OCI-LY3 (cell line): ENCODE measurements around the gene NCOA6.

Experiments
- CTCF ChIP-seq: fragments of 200-600, 300-600 bp; sonication (generic); IDR thresholded peaks from 2 replicates; pipeline ENCODE4 v1.5.1; 2014; ENCODE audit warnings: antibody characterized with exemption, low read length, low read depth
- EZH2phosphoT487 ChIP-seq: fragments of 200-600 bp; shearing (Covaris generic); IDR thresholded peaks from 2 replicates; pipeline ENCODE4 v1.6.1; 2018; ENCODE audit warnings: antibody characterized with exemption, mixed run types, low read depth

- no peak for TF ChIP-seq CTCF
- TF ChIP-seq EZH2phosphoT487 = no peak
Measured at GRCh38 chr20:34831936-34832335, 6.5 kb upstream of the NCOA6 start.
